Stimulated activated CD8-positive, alpha-beta memory T cell treated with anti-CD3 and anti-CD28 coated beads, Interleukin-7, amount 100 ng/mL, for 24 hours (primary cell): ENCODE measurements around the gene CPM.
"Not testable (repeated sequence)": the region's sequence is repeated elsewhere in the genome, so short reads cannot be mapped to it uniquely, and the experiment has no call there.

Experiments used
- DNase-seq: peaks from one replicate; pipeline ENCODE4 v3.0.0-alpha.2; 2020; ENCODE audit warnings: low read depth

Gene CPM

DNA sequence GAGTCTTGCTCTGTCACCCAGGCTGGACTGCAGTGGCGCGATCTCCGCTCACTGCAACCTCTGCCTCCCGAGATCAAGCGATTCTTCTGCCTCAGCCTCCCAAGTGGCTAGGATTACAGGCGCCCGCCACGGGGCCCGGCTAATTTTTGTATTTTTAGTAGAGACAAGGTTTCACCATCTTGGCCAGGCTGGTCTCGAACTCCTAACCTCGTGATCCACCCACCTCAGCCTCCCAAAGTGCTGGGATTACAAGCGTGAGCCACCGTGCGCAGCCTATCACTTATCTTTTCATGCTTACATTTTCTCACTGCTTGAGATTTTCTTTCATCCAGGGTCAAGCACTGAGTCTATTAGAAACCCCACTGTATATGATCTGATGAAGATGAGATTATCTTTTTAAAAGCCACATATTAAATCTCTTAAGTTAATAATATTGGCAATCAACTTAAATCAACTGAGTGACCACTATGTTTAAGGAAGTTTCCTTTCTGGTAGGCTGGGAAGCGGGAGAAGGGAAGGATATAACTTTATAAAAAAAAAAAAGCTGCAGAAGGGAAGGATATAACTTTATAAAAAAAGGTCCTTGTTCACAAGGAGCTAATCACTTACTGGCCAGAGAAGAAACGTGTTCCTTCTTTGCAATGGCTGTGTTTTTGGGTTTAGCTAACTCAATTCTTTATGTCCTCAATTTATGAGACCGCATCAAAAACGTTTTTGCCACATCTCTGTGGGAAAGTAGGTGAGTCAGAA is 126.3 kb downstream of the CPM start:
- DNase-seq: no peak

DNA sequence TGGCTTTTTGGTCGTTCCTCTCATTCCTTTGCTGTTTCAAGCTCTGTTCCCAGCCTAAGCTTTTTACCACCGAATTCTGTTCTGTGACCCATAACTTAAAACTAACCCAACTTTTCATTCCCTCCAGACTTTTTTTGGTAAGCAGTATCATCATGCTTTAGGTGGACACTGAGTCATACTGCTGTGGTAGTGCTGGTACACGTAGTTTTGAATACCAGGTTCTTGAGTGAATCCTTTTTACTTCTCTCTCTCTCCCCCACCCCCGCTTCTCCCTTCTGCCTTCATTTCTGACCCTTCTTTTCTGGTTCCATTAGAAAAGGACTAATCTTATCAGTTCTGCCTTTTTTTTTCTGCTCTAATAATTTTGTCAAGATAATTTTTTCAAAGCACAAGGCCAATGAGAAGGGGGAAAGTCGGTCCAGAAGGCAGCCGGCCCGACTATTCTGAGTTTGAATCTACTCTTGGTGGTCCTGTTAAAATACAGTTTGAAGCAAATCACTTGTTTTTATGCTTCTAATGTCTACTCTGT is 127.3 kb downstream of the CPM start:
- no peak for DNase-seq

DNA sequence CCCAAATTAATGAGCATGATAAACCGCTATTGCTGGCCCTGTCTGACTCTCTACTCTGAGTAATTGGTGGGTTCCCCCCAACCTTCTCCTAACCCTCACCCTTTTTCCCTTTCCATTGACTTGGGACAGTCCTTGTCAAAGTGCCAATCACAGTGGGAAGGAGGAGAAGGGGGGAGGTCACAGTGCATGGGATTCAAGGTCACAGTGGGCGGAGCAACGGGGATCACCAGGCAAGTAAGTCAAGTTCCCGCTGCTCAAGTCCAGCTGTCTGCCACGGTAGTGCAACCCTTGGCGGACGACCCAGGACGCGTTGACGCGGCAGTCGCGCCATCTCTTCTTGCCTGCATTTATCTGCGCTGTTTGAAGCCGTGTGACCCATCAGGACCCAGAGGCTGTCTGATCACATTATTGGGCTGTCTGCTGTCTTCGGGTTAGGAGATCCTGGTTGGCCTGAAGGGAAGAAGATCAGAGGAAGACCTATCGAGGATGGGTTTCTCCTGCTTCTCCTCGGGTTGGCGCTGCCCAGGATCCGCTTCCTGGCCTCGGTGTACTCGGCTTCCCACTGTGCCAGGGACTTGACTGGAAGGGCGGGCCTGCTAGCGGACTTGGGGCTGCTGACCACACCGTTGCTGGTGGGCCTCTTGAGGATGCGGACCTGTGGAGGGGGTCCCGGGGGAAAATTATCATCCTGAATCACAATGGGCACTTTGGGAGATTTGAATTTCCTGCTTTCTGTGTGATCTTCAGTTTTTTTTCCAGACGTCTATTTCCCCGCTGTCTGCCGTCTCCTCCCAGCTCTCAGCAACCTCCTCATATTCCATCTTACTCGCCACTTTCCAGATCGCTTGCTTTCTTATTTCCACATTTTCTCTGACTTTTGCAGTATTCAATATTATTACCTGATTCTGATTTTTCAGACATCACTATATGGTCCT is 128.0 kb downstream of the CPM start:
- no peak for DNase-seq

DNA sequence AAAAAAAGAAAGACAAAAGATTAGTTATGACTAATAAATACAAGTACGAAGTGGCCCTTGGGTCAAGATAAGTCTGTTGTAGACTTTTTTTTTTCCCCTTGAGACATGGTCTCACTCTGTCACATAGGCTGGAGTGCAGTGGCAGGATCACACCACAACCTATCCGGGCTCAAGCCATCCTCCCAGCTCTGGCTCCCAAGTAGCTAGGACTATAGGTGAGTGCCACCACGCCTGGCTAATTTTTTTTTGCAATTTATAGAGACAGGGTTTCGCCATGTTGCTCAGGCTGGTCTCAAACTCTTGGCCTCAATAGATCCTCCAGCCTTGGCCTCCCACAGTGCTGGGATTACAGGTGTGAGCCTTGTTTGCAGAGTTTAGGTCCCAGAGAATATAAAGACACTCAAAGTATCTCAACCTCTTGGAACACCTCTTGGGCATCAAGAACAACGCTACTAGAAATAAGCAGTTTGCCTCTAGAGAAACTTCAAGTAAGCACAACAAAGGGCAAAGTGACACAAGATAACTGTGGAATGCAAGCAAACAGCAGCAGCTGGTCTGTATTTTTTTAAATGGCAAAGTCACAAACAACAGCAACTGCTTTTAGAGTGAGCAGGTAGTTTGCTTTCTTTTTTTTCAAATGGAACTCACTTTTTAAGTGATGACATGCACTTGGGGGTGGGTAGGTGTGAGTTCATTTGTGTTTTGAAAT is 128.9 kb downstream of the CPM start:
- no peak for DNase-seq

DNA sequence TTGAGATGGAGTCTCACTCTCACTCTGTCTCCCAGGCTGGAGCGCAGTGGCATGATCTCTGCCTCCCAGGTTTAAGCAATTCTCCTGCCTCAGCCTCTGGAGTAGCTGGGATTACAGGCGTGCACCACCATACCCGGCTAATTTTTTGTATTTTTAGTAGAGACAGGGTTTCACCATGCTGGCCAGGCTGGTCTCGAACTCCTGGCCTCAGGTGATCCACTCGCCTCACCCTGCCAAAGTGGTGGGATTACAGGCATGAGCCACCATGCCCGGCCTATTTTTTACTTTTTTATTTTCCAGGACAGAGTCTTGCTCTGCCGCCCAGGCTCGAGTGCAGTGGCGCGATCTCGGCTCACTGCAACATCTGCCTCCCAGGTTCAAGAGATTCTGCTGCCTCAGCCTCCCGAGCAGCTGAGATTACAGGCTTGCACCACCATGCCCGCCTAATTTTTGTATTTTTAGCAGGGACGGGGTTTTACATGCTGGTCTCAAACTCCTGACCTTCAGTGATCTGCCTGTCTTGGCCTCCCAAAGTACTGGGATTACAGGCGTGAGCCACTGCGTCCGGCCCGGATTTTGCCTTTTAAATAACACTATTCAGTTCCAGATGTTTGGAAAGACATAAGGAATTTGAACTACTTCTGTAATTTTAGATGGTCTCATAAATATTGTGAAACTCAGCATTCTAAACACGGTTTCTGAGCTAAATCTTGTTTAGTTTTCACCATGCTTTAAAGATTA is 129.9 kb downstream of the CPM start:
- not testable (repeated sequence) for DNase-seq

- DNase-seq: not testable (repeated sequence)
These were observed 130.6 kb downstream of the CPM start for GRCh38 chr12:68802372-68802745.
